LNCaP clone FGC (cell line): ENCODE results near the gene MAPK1.
"Not testable (repeated sequence)": the region's sequence is repeated elsewhere in the genome, so short reads cannot be mapped to it uniquely, and the experiment has no call there.

ENCODE experiments used
- DNase-seq: peaks from one replicate; pipeline ENCODE4 v3.0.0-alpha.2; 2011; ENCODE audit warnings: low read depth
- H3K4me3 ChIP-seq: 2 replicates; pipeline ENCODE4 v1.5.1; 2011; ENCODE audit warnings: mild to moderate bottlenecking, low read depth, low read length, control low read depth
- TF ChIP-seq, protein P1 (sequence below): IDR thresholded peaks from 2 replicates; pipeline ENCODE4 v1.5.1; 2012; ENCODE audit warnings: mild to moderate bottlenecking; ENCODE audit not compliant: control insufficient read depth, insufficient read depth; ENCODE audit errors: extremely low read depth

Gene MAPK1

DNA sequence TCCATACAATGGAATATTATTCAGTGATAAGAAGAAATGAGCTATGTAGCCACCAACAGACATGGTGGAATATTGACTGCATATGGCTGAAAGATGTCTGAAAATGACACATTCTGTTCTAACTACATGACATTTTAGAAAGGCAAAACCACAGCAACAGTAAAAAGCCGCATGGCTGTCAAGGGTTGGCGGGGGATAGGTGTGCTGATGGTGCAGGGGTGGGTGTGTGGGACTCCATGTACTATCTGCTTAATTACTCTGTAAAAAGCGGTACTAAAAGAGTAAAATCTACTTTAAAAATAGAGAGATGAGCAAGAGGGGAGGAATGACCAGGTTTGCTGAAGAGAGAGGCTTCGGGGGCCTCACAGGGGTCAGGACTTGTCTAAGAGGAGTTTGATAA, 115.2 kb downstream of the MAPK1 start:
- H3K4me3 ChIP-seq: no peak overlapping the region
- no peak for DNase-seq
- TF ChIP-seq, protein P1, sequence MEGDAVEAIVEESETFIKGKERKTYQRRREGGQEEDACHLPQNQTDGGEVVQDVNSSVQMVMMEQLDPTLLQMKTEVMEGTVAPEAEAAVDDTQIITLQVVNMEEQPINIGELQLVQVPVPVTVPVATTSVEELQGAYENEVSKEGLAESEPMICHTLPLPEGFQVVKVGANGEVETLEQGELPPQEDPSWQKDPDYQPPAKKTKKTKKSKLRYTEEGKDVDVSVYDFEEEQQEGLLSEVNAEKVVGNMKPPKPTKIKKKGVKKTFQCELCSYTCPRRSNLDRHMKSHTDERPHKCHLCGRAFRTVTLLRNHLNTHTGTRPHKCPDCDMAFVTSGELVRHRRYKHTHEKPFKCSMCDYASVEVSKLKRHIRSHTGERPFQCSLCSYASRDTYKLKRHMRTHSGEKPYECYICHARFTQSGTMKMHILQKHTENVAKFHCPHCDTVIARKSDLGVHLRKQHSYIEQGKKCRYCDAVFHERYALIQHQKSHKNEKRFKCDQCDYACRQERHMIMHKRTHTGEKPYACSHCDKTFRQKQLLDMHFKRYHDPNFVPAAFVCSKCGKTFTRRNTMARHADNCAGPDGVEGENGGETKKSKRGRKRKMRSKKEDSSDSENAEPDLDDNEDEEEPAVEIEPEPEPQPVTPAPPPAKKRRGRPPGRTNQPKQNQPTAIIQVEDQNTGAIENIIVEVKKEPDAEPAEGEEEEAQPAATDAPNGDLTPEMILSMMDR: no peak

DNA sequence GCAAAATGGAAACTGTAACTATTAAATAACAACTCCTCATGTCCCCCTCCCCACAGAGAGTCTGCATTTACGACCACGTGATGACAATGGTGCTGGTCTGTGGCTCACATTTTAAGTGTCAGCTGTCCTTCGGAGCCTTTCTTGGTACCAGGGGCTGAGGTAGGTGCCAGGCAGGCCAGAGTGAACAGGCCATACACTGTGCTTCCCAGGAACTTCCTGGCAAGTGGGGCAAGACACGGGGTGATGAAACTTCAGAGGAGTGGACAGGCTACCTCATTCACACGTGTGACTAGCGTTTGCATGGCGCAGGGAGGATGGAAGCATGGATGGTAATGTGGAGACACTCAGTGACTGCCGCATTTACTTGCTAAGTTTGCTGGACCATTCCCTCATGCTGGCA, 121.5 kb downstream of the MAPK1 start:
- TF ChIP-seq, protein P1: no peak
- no peak overlapping the region for H3K4me3 ChIP-seq
- DNase-seq: no peak

DNA sequence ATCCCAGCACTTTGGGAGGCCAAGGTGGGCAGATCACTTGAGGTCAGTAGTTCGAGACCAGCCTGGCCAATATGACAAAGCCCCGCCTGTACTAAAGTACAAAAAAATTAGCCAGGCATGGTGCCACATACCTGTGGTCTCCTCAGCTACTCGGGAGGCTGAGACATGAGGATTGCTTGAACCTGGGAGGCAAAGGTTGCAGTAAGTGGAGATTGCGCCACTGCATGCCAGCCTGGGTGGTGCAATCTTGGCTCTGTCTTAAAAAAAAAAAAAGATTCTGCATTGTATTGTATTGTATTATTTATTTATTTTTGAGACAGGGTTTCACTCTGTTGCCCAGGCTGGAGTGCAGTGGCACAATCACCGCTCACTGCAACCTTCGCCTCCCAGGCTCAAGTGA, 122.5 kb downstream of the MAPK1 start:
- not testable (repeated sequence) for H3K4me3 ChIP-seq, DNase-seq

DNA sequence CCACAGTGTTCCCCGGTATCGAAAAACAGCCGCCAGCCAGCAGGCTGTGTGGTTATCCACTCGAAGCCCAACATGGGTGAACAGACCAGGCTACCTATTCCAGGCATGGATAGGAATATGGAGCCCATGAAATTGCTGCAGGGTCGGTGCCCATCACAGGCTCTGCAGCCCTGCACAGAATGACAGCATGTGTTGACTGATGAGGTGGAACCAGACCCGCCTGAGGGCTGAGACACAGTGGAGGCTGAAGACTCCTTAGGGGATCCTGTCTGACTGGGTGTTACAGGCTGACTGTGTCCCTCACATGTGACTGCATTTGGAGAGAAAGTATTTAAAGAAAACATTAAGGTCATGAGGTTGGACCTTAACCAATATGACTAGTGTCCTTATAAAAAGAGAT, 125.7 kb downstream of the MAPK1 start:
- no peak for DNase-seq
- TF ChIP-seq, protein P1: no peak
- H3K4me3 ChIP-seq: no peak overlapping the region

DNA sequence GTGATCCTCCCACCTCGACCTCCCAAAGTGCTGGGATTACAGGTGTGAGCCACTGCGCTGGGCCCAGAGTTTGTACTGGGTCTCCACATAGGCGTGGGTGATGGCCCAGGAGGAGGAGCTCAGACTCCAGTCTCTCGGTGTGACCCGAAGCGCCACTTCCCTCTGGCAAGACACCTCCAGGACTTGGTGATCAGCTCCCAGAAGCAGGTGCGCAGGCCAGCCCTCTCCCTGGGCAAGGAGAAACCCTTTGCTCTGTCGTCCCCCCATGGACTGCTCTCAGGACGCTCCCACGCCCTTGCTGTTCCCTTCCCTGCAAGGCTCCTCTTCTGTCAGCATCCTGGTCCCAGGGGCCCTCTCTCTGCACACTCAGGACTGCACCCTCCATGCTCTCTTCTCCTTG, 126.4 kb downstream of the MAPK1 start:
- TF ChIP-seq, protein P1: no peak
- no peak for DNase-seq
- H3K4me3 ChIP-seq: no peak overlapping the region

DNA sequence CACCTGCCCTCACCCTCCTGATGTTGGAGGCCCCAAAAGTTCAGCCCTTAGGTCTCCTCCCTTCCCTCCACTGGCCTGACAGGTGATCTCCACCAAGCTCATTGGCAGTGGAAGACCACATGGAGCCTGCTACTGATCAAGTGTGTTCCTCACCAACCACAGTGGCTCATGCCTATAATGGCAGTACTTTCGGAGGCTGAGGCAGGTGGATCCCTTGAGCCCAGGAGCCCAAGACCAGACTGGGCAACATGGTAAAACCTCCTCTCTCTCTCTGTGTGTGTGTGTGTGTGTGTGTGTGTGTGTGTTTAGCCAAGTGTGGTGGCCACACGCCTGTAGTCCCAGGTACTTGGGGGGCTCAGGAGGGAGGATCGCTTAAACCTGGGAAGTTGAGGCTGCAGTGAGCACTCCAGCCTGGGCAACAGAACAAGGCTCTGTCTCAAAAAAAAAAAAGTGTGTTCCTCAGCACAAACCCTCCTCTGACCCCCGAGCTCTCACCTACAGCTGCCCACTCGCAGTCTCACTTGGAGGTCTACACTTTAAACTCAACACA, 127.5 kb downstream of the MAPK1 start:
- no peak for DNase-seq
- TF ChIP-seq, protein P1: no peak

DNA sequence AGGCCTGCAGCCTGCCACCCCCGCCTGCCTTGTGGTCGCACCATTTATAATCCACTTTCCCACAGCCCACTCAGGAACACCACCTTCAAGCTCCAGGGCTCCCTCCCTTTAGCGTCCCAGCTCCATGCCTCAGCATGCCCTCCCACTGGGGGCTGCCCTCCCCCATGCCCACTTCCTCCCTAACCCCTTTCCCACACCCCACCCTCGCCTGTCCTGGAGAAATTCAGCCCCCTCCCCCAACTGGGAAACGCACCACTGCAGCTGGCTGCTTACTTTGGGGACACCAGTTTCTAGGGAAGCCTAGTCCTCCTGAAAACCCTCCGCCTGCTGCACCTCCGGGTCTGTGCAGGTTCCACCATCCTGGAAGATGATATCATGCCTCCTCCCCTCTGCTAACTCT, 128.5 kb downstream of the MAPK1 start:
- TF ChIP-seq, protein P1: no peak

More for the DNA sequence above, 127.5 kb downstream of the MAPK1 start:
- H3K4me3 ChIP-seq: no peak overlapping the region

More for the DNA sequence above, 128.5 kb downstream of the MAPK1 start:
- no peak for DNase-seq
- H3K4me3 ChIP-seq: no peak overlapping the region
